Measurements from ENCODE around the gene AKR7A3.

DNA sequence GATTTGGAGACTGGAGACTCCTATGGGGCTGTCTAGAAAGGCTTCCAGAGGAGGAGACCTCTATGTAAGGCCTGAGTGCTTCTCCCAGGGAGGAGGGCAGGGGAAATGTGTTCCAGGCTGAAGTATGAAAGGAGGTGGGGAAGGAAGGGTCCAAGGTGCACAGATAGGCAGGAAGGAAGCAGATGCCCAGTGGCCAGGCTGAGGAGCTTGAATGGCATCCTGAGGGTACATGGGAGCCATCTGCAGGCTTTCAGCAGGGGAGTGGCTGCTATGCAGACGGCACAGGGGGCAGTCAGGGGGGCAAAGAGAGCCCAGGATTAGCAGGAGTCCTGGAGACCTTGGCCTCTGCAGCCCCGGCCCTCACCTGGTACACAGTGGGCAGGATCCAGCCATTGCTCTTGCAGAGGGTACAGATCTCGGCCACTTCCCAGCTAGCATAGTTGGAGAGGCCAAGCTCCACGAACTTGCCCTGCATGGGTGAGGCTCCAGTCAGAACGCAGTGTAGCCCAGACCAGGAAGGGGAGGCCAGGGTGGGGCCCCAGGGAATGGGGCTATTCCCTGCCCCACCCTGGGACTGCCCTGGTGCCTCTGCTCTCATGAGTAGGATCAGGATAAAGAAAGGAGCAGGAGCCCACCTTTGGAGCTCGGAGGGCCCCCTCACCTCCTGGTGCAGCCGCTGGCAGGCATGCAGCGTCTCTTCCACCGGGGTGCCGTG is 19.4 kb upstream of the AKR7A3 start:
- TF ChIP-seq, protein P1, sequence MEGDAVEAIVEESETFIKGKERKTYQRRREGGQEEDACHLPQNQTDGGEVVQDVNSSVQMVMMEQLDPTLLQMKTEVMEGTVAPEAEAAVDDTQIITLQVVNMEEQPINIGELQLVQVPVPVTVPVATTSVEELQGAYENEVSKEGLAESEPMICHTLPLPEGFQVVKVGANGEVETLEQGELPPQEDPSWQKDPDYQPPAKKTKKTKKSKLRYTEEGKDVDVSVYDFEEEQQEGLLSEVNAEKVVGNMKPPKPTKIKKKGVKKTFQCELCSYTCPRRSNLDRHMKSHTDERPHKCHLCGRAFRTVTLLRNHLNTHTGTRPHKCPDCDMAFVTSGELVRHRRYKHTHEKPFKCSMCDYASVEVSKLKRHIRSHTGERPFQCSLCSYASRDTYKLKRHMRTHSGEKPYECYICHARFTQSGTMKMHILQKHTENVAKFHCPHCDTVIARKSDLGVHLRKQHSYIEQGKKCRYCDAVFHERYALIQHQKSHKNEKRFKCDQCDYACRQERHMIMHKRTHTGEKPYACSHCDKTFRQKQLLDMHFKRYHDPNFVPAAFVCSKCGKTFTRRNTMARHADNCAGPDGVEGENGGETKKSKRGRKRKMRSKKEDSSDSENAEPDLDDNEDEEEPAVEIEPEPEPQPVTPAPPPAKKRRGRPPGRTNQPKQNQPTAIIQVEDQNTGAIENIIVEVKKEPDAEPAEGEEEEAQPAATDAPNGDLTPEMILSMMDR (conservative IDR thresholded peaks at IDR 0.05; ENCODE audit: low read length), result no peak
- no peak for TF ChIP-seq EZH2phosphoT487 (IDR thresholded peaks at IDR 0.05; ENCODE audit: borderline replicate concordance)
